Glutamatergic neuron (in vitro differentiated cells): Measurements from ENCODE around the gene INHBA. TPM values are rescaled to one million over a fixed set of nuclear protein-coding genes. Genes with fewer than 3 reads are reported as not detected.

Experiments used
- DNase-seq: peaks from one replicate; pipeline ENCODE4 v3.0.0; 2022
- H3K27ac Mint-ChIP-seq: one replicate; pipeline ENCODE4 v1.8.0; 2020; ENCODE audit warnings: mild to moderate bottlenecking, mixed read lengths, inconsistent platforms; ENCODE audit not compliant: unreplicated experiment
- H3K27me3 Mint-ChIP-seq: one replicate; pipeline ENCODE4 v1.8.0; 2020; ENCODE audit warnings: mild to moderate bottlenecking, moderate library complexity, mixed read lengths, inconsistent platforms; ENCODE audit not compliant: unreplicated experiment
- H3K36me3 Mint-ChIP-seq: one replicate; pipeline ENCODE4 v1.8.0; 2020; ENCODE audit warnings: mild to moderate bottlenecking, mixed read lengths, inconsistent platforms; ENCODE audit not compliant: unreplicated experiment
- H3K4me1 Mint-ChIP-seq: one replicate; pipeline ENCODE4 v1.8.0; 2020; ENCODE audit warnings: mild to moderate bottlenecking, low read depth, mixed read lengths, inconsistent platforms; ENCODE audit not compliant: unreplicated experiment
- H3K4me3 Mint-ChIP-seq: one replicate; pipeline ENCODE4 v1.8.0; 2020; ENCODE audit warnings: mild to moderate bottlenecking, mixed read lengths, inconsistent platforms; ENCODE audit not compliant: unreplicated experiment
- H3K9me3 Mint-ChIP-seq: one replicate; pipeline ENCODE4 v1.8.0; 2020; ENCODE audit warnings: mild to moderate bottlenecking, moderate library complexity, mixed read lengths, inconsistent platforms; ENCODE audit not compliant: unreplicated experiment
- CTCF ChIP-seq: fragments of 200-600 bp; sonication (generic); IDR thresholded peaks from one replicate; pipeline ENCODE4 v1.5.0; 2021; ENCODE audit not compliant: partially characterized antibody, unreplicated experiment
- total RNA-seq: library from RNA; stranded (reverse); fragmentation: NEBNext Ultra II Directional; extraction: Animal tissue kit (Norgen Biotek cat#: 25700); gene quantifications from one replicate; pipeline ENCODE4 v1.2.1, GENCODE V29; 2021; ENCODE audit not compliant: unreplicated experiment

INHBA gene
- total RNA-seq, 1 donor from 2014 or later: not detected

- Mint-ChIP-seq H3K4me1 (no peaks in the 10 kb centered on the region), H3K4me3 (no peak overlapping the region), H3K27ac (no peak overlapping the region), H3K27me3 (no peaks in the 10 kb centered on the region), H3K9me3 (no peaks in the 10 kb centered on the region), H3K36me3 (no peaks in the 10 kb centered on the region)
- no peak for DNase-seq
- TF ChIP-seq CTCF: no peak
Observed at GRCh38 chr7:41682422-41682821, 20.5 kb downstream of the INHBA start.

GRCh38 chr7:41679566-41679965, 23.3 kb downstream of the INHBA start:
- Mint-ChIP-seq H3K27me3 (no peaks in the 10 kb centered on the region), H3K4me3 (no peak overlapping the region), H3K4me1 (no peaks in the 10 kb centered on the region), H3K27ac (no peak overlapping the region), H3K36me3 (no peaks in the 10 kb centered on the region), H3K9me3 (no peaks in the 10 kb centered on the region)
- no peak for TF ChIP-seq CTCF
- DNase-seq: no peak

DNA sequence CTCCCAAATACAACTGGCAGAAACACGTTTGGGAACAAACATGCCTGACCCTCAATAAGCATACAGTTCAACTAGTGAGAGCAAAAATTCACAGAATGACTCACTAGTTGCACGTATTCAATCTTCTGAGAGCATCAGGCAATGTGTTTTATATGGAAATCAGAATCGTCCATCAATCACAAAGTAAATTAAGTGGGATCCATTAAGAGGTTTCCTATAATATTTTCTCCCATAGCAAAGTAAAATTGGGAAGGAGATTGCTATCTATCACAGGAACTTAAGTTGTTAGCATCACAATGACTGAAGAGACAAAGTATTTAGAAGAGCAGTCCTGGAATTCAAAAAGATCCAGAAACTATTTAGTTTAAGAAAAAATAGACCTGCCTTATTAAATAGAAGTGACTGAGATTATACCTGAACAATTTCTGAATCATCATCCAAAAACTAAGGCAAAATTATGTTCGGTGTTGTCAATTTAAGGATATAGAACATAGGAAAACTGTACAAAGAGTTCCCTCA, 28.3 kb downstream of the INHBA start:
- H3K4me3 Mint-ChIP-seq: no peak overlapping the region
- no peak for DNase-seq
- H3K36me3 Mint-ChIP-seq: no peaks in the 10 kb centered on the region
- no peaks in the 10 kb centered on the region for H3K9me3 Mint-ChIP-seq
- no peak overlapping the region for H3K27ac Mint-ChIP-seq
- TF ChIP-seq CTCF: no peak
- no peaks in the 10 kb centered on the region for H3K27me3 Mint-ChIP-seq
- H3K4me1 Mint-ChIP-seq: no peaks in the 10 kb centered on the region

GRCh38 chr7:41661596-41661995, 41.3 kb downstream of the INHBA start:
- no peak for TF ChIP-seq CTCF
- H3K27me3 Mint-ChIP-seq: no peaks in the 10 kb centered on the region

DNA sequence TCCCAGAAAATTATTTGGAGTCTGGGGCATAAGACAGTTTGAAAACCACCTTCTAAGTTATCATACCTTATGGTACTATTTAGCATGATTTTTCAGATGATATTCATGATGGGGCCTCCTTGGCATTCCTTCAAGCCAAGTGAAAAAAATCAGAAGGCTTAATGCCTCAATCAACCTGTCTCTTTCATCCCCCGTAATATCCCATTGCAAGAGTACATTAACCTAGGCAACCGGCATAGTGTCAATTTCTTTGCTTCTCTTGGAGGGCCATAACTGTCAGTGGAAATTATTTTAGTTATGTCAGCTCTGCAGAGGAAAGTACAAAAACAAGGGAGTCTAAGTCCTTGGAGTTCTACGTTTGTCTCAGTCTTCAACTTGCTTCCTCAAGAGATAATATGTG, 43.4 kb downstream of the INHBA start:
- no peak overlapping the region for H3K4me3 Mint-ChIP-seq
- H3K27ac Mint-ChIP-seq: no peak overlapping the region
- H3K4me1 Mint-ChIP-seq: peaks cover 5% of the 10 kb centered on the region
- no peaks in the 10 kb centered on the region for H3K9me3 Mint-ChIP-seq
- no peaks in the 10 kb centered on the region for H3K27me3 Mint-ChIP-seq
- H3K36me3 Mint-ChIP-seq: no peaks in the 10 kb centered on the region
- DNase-seq: no peak
- TF ChIP-seq CTCF: no peak

More at GRCh38 chr7:41661596-41661995, 41.3 kb downstream of the INHBA start:
- Mint-ChIP-seq H3K27ac (no peak overlapping the region), H3K36me3 (no peaks in the 10 kb centered on the region), H3K4me3 (no peak overlapping the region), H3K9me3 (no peaks in the 10 kb centered on the region), H3K4me1 (peaks cover 5% of the 10 kb centered on the region)
- DNase-seq: no peak
